K562 (cell line): ENCODE data around the gene STARD13. TPM values are rescaled to one million over a fixed set of nuclear protein-coding genes. Genes with fewer than 3 reads are reported as not detected.

ENCODE experiments used
- ATAC-seq: fragments of 200-7000 bp; cut with Tn5 transposase; 3 replicates; pipeline ENCODE4 v1.9.1; 2020; ENCODE audit warnings: moderate library complexity
- BruUV-seq: library from RNA; stranded (reverse); fragments of 400-500 nt; replicated peaks from 2 replicates; lab custom pipeline; 2021; lab: Mats Ljungman, UMichigan
- CTCF ChIA-PET: fragments of 300-600 bp; formaldehyde crosslinking; extraction: SDS; loops from one replicate; lab custom pipeline; 2021; ENCODE audit warnings: low intra/inter-chr PET ratio; lab: Yijun Ruan, JAX
- POLR2A ChIA-PET: fragments of 300-600, 350-650 bp; sonication (Branson Sonifier 250); formaldehyde crosslinking; extraction: SDS; loops from one replicate; lab custom pipeline; 2021; ENCODE audit warnings: antibody characterized with exemption, inconsistent platforms; lab: Yijun Ruan, JAX
- DNase-seq, 4 experiments: peaks; one replicate each; pipeline versions ENCODE4 v3.0.0 to v3.0.0-alpha.2; 2011 to 2018; ENCODE audit warnings: low spot score in 3 of 4, mixed read lengths in 3 of 4; ENCODE audit errors: extremely low read depth in 1 of 4
- FAIRE-seq: peaks from 2 replicates; lab custom pipeline; 2011; peaks lifted over from hg19 to GRCh38; lab: Jason Lieb, UNC
- H2AFZ ChIP-seq: 2 replicates; pipeline ENCODE4 v1.6.0; 2011; ENCODE audit warnings: low read depth, low read length, control low read depth, inconsistent platforms
- H3K27ac ChIP-seq: fragments of 200-600 bp; 3 replicates; pipeline ENCODE4 v1.8.0; 2011; ENCODE audit warnings: low read depth, mild to moderate bottlenecking, control low read depth, inconsistent platforms, low read length, moderate library complexity, mixed read lengths; ENCODE audit errors: extremely low read depth
- H3K27me3 ChIP-seq, 2 experiments: fragments of 300-600 bp in 1 of 2; 2 replicates in 1 of 2; 3 replicates in 1 of 2; pipeline versions ENCODE4 v1.6.0 to v1.8.0; 2011; ENCODE audit warnings: inconsistent platforms in 2 of 2, low read length in 2 of 2, mild to moderate bottlenecking in 1 of 2, mixed read lengths in 1 of 2, moderate library complexity in 1 of 2; ENCODE audit not compliant: control insufficient read depth in 2 of 2, insufficient read depth in 2 of 2
- H3K36me3 ChIP-seq: fragments of 300-600 bp; 3 replicates; pipeline ENCODE4 v1.8.0; 2011; ENCODE audit warnings: mild to moderate bottlenecking, low read length, inconsistent platforms; ENCODE audit not compliant: control insufficient read depth, insufficient read depth
- H3K4me1 ChIP-seq, 2 experiments: fragments of 200-600 bp in 1 of 2; replicated peaks in 1 of 2; 2 replicates in 1 of 2; 3 replicates in 1 of 2; pipeline versions ENCODE4 v1.5.1 to v1.8.0; 2011; ENCODE audit warnings: inconsistent platforms in 2 of 2, low read length in 2 of 2, mild to moderate bottlenecking in 1 of 2, mixed read lengths in 1 of 2, moderate library complexity in 1 of 2; ENCODE audit not compliant: control insufficient read depth in 2 of 2, insufficient read depth in 2 of 2
- H3K4me2 ChIP-seq: 2 replicates; pipeline ENCODE4 v1.6.1; 2011; ENCODE audit warnings: low read length, control low read depth, inconsistent platforms, mixed read lengths; ENCODE audit not compliant: insufficient read depth
- H3K4me3 ChIP-seq: fragments of 200-600 bp; sonication (generic), shearing (Covaris generic); 2 replicates; pipeline ENCODE4 v1.5.1; 2016; ENCODE audit warnings: control low read depth, inconsistent platforms
- H3K79me2 ChIP-seq: fragments of 200-600 bp; 3 replicates; pipeline ENCODE4 v1.8.0; 2011; ENCODE audit warnings: low read length, inconsistent platforms; ENCODE audit not compliant: control insufficient read depth, insufficient read depth
- H3K9ac ChIP-seq, 2 experiments: 2 replicates each; pipeline versions ENCODE4 v1.6.0 to v1.6.1; 2011; ENCODE audit warnings: low read depth in 2 of 2, low read length in 2 of 2, control low read depth in 1 of 2, inconsistent platforms in 1 of 2, mild to moderate bottlenecking in 1 of 2, mixed read lengths in 1 of 2; ENCODE audit not compliant: insufficient read depth in 1 of 2
- H3K9me1 ChIP-seq: one replicate; pipeline ENCODE4 v1.6.0; 2011; ENCODE audit warnings: inconsistent platforms, mild to moderate bottlenecking, low read length, moderate library complexity; ENCODE audit not compliant: control insufficient read depth, insufficient read depth
- H3K9me3 ChIP-seq: replicated peaks from 2 replicates; pipeline ENCODE4 v1.5.1; 2011; ENCODE audit warnings: low read depth, low read length, inconsistent platforms; ENCODE audit not compliant: control insufficient read depth, insufficient read depth
- H4K20me1 ChIP-seq: replicated peaks from 2 replicates; pipeline ENCODE4 v1.6.1; 2011; ENCODE audit warnings: low read length, inconsistent platforms, mixed read lengths; ENCODE audit not compliant: control insufficient read depth, insufficient read depth
- BRF1 ChIP-seq: IDR thresholded peaks from 3 replicates; pipeline ENCODE4 v1.6.1; 2011; ENCODE audit warnings: borderline replicate concordance, mild to moderate bottlenecking; ENCODE audit not compliant: insufficient read length; ENCODE audit errors: extremely low read depth
- C11orf30 ChIP-seq: fragments of 450-650 bp; IDR thresholded peaks from 2 replicates; pipeline ENCODE4 v1.6.1; 2016; ENCODE audit warnings: low read depth, mild to moderate bottlenecking
- GABPB1 ChIP-seq: sonication (generic); formaldehyde crosslinking; IDR thresholded peaks from 2 replicates; pipeline ENCODE4 v1.8.0; 2022; ENCODE audit warnings: mild to moderate bottlenecking, missing genetic modification reagents
- WGBS: fragments of 100-300 bp; shearing (Covaris generic); methylation state at CpG from one replicate; pipeline ENCODE4 v1.1.6; 2016; ENCODE audit warnings: low coverage, mixed read lengths; ENCODE audit not compliant: insufficient coverage; ENCODE audit errors: missing lambda C conversion rate; 5-methylcytosine and 5-hydroxymethylcytosine counted together
- in situ Hi-C: fragments of 300-500 bp; cut with MboI; formaldehyde crosslinking; loops from 4 replicates; pipeline ENCODE4 v1.15.0; 2018; ENCODE audit warnings: inconsistent platforms, mixed read lengths
- intact Hi-C: fragments of 100-400 bp; cut with micrococcal nuclease; formaldehyde crosslinking; loops from 2 replicates; pipeline ENCODE4 v1.14.2; 2022
- polyA plus RNA-seq, 8 experiments: library from polyadenylated mRNA; depleted of rRNA in 4 of 8; stranded (reverse) in 5 of 8; unstranded in 3 of 8; fragments of >200 nt; fragmentation: Nextera tagmentation in 2 of 8; fragmentation: Illumina TruSeq in 1 of 8; extraction: Ambion mirVana in 2 of 8; extraction: Trizol in 1 of 8; gene quantifications; 2 replicates each; pipeline versions ENCODE4 v1.2.1 to v1.2.3, GENCODE V29; 2011 to 2014; ENCODE audit warnings: inconsistent platforms in 1 of 8, missing spikeins in 1 of 8
- total RNA-seq, 7 experiments: library from RNA; depleted of rRNA in 6 of 7; stranded (reverse); fragments of >200 nt in 6 of 7; fragmentation: Illumina TruSeq in 2 of 7; extraction: Trizol in 2 of 7; gene quantifications; 2 replicates each; pipeline versions ENCODE4 v1.2.1 to v1.2.3, GENCODE V29; 2011 to 2021; ENCODE audit warnings: low replicate concordance in 1 of 7
- TF ChIP-seq, protein P1 (sequence below): fragments of 450-650 bp; IDR thresholded peaks from 2 replicates; pipeline ENCODE4 v1.6.1; 2016; ENCODE audit warnings: low read depth

Gene STARD13
- total and polyA plus RNA-seq, 9 of the 15 experiments (the other 6 are each of a cell fraction or from before 2014, with no cell fraction given) = 0.11 TPM; not detected in 8

DNA sequence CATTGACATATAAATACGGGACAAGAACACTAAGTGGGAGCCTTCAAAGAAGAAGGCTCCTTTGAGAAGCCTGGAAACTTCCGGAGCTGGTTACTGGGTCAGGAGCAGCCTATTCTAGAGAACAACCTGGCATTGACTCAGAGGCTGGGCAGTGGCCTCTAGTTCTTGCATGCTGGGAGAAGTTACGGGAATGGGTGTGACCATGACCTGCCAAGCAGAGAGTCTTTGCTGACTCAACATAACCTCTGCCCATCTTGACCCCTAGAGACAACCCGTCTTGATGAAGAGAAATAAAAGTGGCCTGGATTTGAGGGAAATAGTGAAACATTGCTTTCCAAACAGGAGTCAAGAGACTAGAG is 21.0 kb downstream of the STARD13 start:
- no peak overlapping the region for H3K4me2 ChIP-seq
- ATAC-seq = no peak
- TF ChIP-seq BRF1 (no peak), C11orf30 (0 out of 2 replicates have a peak, but pooled peaks have one; percentile 11), GABPB1 (CRISPR knock-in tag) (no peak)
- TF ChIP-seq, protein P1, sequence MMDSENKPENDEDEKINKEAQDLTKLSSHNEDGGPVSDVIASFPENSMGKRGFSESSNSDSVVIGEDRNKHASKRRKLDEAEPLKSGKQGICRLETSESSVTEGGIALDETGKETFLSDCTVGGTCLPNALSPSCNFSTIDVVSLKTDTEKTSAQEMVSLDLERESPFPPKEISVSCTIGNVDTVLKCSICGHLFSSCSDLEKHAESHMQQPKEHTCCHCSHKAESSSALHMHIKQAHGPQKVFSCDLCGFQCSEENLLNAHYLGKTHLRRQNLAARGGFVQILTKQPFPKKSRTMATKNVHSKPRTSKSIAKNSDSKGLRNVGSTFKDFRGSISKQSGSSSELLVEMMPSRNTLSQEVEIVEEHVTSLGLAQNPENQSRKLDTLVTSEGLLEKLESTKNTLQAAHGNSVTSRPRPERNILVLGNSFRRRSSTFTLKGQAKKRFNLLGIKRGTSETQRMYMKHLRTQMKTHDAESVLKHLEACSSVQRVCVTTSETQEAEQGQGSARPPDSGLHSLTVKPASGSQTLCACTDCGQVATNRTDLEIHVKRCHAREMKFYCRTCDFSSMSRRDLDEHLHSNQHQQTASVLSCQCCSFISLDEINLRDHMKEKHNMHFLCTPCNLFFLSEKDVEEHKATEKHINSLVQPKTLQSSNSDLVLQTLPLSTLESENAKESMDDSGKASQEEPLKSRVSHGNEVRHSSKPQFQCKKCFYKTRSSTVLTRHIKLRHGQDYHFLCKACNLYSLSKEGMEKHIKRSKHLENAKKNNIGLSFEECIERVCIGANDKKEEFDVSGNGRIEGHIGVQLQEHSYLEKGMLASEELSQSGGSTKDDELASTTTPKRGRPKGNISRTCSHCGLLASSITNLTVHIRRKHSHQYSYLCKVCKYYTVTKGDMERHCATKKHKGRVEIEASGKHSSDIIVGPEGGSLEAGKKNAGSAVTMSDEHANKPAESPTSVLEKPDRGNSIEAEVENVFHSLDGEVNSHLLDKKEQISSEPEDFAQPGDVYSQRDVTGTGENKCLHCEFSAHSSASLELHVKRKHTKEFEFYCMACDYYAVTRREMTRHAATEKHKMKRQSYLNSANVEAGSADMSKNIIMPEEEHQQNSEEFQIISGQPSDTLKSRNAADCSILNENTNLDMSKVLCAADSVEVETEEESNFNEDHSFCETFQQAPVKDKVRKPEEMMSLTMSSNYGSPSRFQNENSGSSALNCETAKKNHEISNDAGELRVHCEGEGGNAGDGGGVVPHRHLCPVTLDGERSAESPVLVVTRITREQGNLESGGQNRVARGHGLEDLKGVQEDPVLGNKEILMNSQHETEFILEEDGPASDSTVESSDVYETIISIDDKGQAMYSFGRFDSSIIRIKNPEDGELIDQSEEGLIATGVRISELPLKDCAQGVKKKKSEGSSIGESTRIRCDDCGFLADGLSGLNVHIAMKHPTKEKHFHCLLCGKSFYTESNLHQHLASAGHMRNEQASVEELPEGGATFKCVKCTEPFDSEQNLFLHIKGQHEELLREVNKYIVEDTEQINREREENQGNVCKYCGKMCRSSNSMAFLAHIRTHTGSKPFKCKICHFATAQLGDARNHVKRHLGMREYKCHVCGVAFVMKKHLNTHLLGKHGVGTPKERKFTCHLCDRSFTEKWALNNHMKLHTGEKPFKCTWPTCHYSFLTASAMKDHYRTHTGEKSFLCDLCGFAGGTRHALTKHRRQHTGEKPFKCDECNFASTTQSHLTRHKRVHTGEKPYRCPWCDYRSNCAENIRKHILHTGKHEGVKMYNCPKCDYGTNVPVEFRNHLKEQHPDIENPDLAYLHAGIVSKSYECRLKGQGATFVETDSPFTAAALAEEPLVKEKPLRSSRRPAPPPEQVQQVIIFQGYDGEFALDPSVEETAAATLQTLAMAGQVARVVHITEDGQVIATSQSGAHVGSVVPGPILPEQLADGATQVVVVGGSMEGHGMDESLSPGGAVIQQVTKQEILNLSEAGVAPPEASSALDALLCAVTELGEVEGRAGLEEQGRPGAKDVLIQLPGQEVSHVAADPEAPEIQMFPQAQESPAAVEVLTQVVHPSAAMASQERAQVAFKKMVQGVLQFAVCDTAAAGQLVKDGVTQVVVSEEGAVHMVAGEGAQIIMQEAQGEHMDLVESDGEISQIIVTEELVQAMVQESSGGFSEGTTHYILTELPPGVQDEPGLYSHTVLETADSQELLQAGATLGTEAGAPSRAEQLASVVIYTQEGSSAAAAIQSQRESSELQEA = no peak
- H3K36me3 ChIP-seq = no peaks in the 10 kb centered on the region
- H3K79me2 ChIP-seq = no peaks in the 10 kb centered on the region
- no peak for FAIRE-seq
- no TSS peak for BruUV-seq
- H3K9me3 ChIP-seq = no peaks in the 10 kb centered on the region
- WGBS = 6% methylated on average over 2 of the region's 4 CpGs
- intact Hi-C loops (no loop called here), in situ Hi-C loops (no loop called here)
- no peak for DNase-seq
- POLR2A ChIA-PET = no interaction called here
- H3K4me1 ChIP-seq = no peaks in the 10 kb centered on the region
- no peak overlapping the region for H3K27ac ChIP-seq
- no peaks in the 10 kb centered on the region for H3K9me1 ChIP-seq
- no peak overlapping the region for H3K4me3 ChIP-seq
- H3K27me3 ChIP-seq = no peaks in the 10 kb centered on the region; a peak in 1 of 5 replicates
- no peaks in the 10 kb centered on the region for H4K20me1 ChIP-seq
- CTCF ChIA-PET = no interaction called here
- H2AFZ ChIP-seq = no peak overlapping the region
- H3K9ac ChIP-seq = no peak overlapping the region
